Loucy (cell line): ENCODE data around the gene CD68.

Source experiments
- H2AFZ ChIP-seq: fragments of 200-600 bp; sonication (generic); 2 replicates; pipeline ENCODE4 v1.6.0; 2016; ENCODE audit warnings: antibody characterized with exemption, mild to moderate bottlenecking, low read length, moderate library complexity
- H3F3A ChIP-seq: fragments of 200-600 bp; 2 replicates; pipeline ENCODE4 v1.6.0; 2016; ENCODE audit warnings: antibody characterized with exemption, low read depth, mild to moderate bottlenecking
- H3K27me3 ChIP-seq: fragments of 200-600 bp; sonication (generic); 2 replicates; pipeline ENCODE4 v1.6.1; 2014; ENCODE audit warnings: low read length, mild to moderate bottlenecking; ENCODE audit not compliant: insufficient read depth, poor library complexity, severe bottlenecking
- H3K36me3 ChIP-seq: fragments of 200-600 bp; sonication (generic); 2 replicates; pipeline ENCODE4 v1.6.1; 2016; ENCODE audit warnings: low read length; ENCODE audit not compliant: insufficient read depth
- H3K4me1 ChIP-seq: fragments of 200-600 bp; sonication (generic); 2 replicates; pipeline ENCODE4 v1.5.1; 2014; ENCODE audit warnings: low read length, mild to moderate bottlenecking; ENCODE audit not compliant: insufficient read depth, poor library complexity, severe bottlenecking
- H3K4me2 ChIP-seq: fragments of 200-600 bp; sonication (generic); 2 replicates; pipeline ENCODE4 v1.6.0; 2014; ENCODE audit warnings: antibody characterized with exemption, low read length, low read depth, mild to moderate bottlenecking; ENCODE audit not compliant: poor library complexity, severe bottlenecking
- H3K4me3 ChIP-seq: fragments of 200-600 bp; sonication (generic); 2 replicates; pipeline ENCODE4 v1.5.1; 2014; ENCODE audit warnings: low read length, mild to moderate bottlenecking, mixed read lengths; ENCODE audit not compliant: poor library complexity, severe bottlenecking
- H3K79me2 ChIP-seq: fragments of 200-600 bp; sonication (generic); 2 replicates; pipeline ENCODE4 v1.6.1; 2014; ENCODE audit warnings: low read length; ENCODE audit not compliant: insufficient read depth
- H3K9ac ChIP-seq: fragments of 200-600 bp; sonication (generic); 2 replicates; pipeline ENCODE4 v1.6.0; 2014; ENCODE audit warnings: mild to moderate bottlenecking, low read depth, low read length, moderate library complexity; ENCODE audit not compliant: poor library complexity, severe bottlenecking
- H3K9me2 ChIP-seq: fragments of 200-600 bp; sonication (generic); replicated peaks from 2 replicates; pipeline ENCODE4 v1.6.1; 2016; ENCODE audit warnings: low read depth, low read length, mixed read lengths
- H3K9me3 ChIP-seq: fragments of 200-600 bp; sonication (generic); 2 replicates; pipeline ENCODE4 v1.6.1; 2014; ENCODE audit warnings: mild to moderate bottlenecking, antibody characterized with exemption, low read length, low read depth; ENCODE audit not compliant: insufficient read depth
- H4K20me1 ChIP-seq: fragments of 200-600 bp; sonication (generic); 2 replicates; pipeline ENCODE4 v1.6.0; 2014; ENCODE audit warnings: antibody characterized with exemption, low read length, mild to moderate bottlenecking; ENCODE audit not compliant: insufficient read depth, poor library complexity, severe bottlenecking
- CTCF ChIP-seq: fragments of 200-600 bp; sonication (generic); conservative IDR thresholded peaks from 2 replicates; pipeline ENCODE4 v1.5.1; 2014; ENCODE audit warnings: mild to moderate bottlenecking, antibody characterized with exemption, low read length
- EZH2phosphoT487 ChIP-seq: fragments of 200-600 bp; IDR thresholded peaks from 2 replicates; pipeline ENCODE4 v1.6.1; 2018; ENCODE audit warnings: antibody characterized with exemption, mild to moderate bottlenecking, moderate library complexity, borderline replicate concordance

The CD68 gene

DNA sequence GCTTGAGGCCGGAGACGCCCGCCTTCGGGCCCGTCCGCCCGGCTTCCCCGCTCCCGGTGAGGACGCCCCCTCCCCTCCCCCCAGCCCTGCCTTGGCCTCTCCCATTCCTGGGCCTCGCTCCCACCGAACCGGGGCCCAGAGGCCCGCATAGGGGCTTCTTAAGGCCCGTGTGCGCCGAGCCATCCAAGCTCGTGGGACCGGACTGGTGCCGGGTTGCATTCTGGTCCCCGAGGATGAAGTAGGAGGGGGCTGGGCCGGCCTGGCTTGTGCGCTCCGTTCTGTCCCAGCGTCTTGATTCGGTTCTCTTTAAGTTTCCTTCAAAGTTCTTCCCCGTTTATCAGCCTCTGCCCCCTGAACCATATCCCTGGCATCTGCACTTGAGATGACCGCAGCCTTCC lies 17.2 kb upstream of the CD68 start:
- H3K9me3 ChIP-seq = no peaks in the 10 kb centered on the region
- H3K79me2 ChIP-seq = peaks cover 47% of the 10 kb centered on the region
- H3K4me1 ChIP-seq = peaks cover 12% of the 10 kb centered on the region
- H3K9me2 ChIP-seq = no peaks in the 10 kb centered on the region
- H4K20me1 ChIP-seq = peaks cover 12% of the 10 kb centered on the region
- no peak for TF ChIP-seq EZH2phosphoT487
- no peak for TF ChIP-seq CTCF
- peak overlapping the region; percentile 89; the same call in 1 of the 2 replicates for H2AFZ ChIP-seq
- peak overlapping the region; percentile 82 for H3K4me3 ChIP-seq
- peaks cover 14% of the 10 kb centered on the region; the same call in 1 of the 2 replicates for H3K36me3 ChIP-seq
- H3K27me3 ChIP-seq = no peaks in the 10 kb centered on the region
- 0 out of 2 replicates have a peak, but pooled peaks cover 4% of the 10 kb centered on the region for H3F3A ChIP-seq
- peak overlapping the region; percentile 89 for H3K9ac ChIP-seq
- H3K4me2 ChIP-seq = peak overlapping the region; percentile 97

DNA sequence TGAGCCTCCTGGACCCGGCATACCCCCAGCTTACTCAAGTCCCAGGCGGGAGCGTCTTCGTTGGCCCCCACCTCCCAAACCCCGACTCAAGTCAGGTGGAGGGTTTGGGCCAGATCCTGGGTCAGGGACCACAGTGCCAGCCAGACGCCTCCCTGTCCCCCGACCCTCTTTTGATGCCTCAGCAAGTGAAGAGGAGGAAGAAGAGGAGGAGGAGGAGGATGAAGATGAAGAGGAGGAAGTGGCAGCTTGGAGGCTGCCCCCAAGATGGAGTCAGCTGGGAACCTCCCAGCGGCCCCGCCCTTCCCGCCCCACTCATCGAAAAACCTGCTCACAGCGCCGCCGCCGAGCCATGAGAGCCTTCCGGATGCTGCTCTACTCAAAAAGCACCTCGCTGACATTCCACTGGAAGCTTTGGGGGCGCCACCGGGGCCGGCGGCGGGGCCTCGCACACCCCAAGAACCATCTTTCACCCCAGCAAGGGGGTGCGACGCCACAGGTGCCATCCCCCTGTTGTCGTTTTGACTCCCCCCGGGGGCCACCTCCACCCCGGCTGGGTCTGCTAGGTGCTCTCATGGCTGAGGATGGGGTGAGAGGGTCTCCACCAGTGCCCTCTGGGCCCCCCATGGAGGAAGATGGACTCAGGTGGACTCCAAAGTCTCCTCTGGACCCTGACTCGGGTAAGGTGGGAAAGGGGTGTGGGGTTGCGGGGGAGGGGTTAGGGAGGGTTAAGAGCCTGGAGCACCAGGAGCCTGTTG lies 16.1 kb upstream of the CD68 start:
- peaks cover 51% of the 10 kb centered on the region for H3K79me2 ChIP-seq
- H3K27me3 ChIP-seq = no peaks in the 10 kb centered on the region
- H3F3A ChIP-seq = 0 out of 2 replicates have a peak, but pooled peaks cover 4% of the 10 kb centered on the region
- peaks cover 14% of the 10 kb centered on the region; the same call in 1 of the 2 replicates for H3K36me3 ChIP-seq
- no peaks in the 10 kb centered on the region for H3K9me2 ChIP-seq
- no peaks in the 10 kb centered on the region for H3K9me3 ChIP-seq
- H2AFZ ChIP-seq = no peak overlapping the region
- peaks cover 12% of the 10 kb centered on the region for H4K20me1 ChIP-seq
- peak overlapping the region; percentile 89 for H3K9ac ChIP-seq
- no peak for TF ChIP-seq CTCF
- no peak for TF ChIP-seq EZH2phosphoT487
- peak overlapping the region; percentile 97 for H3K4me2 ChIP-seq
- peaks cover 12% of the 10 kb centered on the region for H3K4me1 ChIP-seq
- peak overlapping the region; percentile 82 for H3K4me3 ChIP-seq

DNA sequence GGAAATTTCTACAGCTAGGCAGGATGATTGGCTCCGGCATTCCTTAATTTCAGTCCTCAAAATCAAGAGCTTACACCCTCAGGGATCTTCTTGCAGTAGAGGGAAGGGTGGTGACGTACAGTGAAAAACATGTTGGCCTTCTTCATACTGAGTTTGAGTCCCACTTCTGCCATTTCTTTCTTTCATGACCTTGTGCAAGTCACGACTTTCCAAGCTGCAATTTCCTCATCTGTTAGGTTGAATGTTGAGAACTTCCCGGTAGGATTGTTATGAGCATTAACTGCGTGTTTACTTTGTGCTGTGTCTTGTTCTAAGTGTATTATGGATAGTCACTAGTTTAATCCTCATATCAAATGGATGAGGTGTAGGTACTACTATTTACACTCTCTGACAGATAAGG lies 9.9 kb upstream of the CD68 start:
- Histone ChIP-seq H3K4me2 (no peak overlapping the region), H4K20me1 (peaks cover 19% of the 10 kb centered on the region), H3K9me3 (no peaks in the 10 kb centered on the region), H3K4me3 (no peak overlapping the region), H3K27me3 (peaks cover 7% of the 10 kb centered on the region), H3K9me2 (no peaks in the 10 kb centered on the region), H3K4me1 (peaks cover 11% of the 10 kb centered on the region), H3K36me3 (peaks cover 38% of the 10 kb centered on the region), H3K79me2 (peaks cover 63% of the 10 kb centered on the region), H3K9ac (no peak overlapping the region), H2AFZ (no peak overlapping the region), H3F3A (no peaks in the 10 kb centered on the region)
- TF ChIP-seq EZH2phosphoT487 (no peak), CTCF (no peak)
